GM10248 (cell line): ENCODE measurements around the gene SRM.

Experiments used
- CTCF ChIA-PET: fragments of 300-600 bp; sonication (Branson Sonifier 250); formaldehyde crosslinking; extraction: SDS; loops from one replicate; lab custom pipeline; 2021; ENCODE audit warnings: antibody characterized with exemption; lab: Yijun Ruan, JAX
- POLR2A ChIA-PET: fragments of 350-650 bp; sonication (Branson Sonifier 250); formaldehyde crosslinking; extraction: SDS; loops from one replicate; lab custom pipeline; 2020; ENCODE audit warnings: antibody characterized with exemption; lab: Yijun Ruan, JAX
- DNase-seq: peaks from one replicate; pipeline ENCODE4 v3.0.0; 2012; ENCODE audit errors: extremely low spot score
- CTCF ChIP-seq: IDR thresholded peaks from 2 replicates; pipeline ENCODE4 v1.5.1; 2012; ENCODE audit warnings: mild to moderate bottlenecking, low read depth; ENCODE audit errors: extremely low read depth, missing control alignments, control extremely low read depth

The SRM gene

DNA sequence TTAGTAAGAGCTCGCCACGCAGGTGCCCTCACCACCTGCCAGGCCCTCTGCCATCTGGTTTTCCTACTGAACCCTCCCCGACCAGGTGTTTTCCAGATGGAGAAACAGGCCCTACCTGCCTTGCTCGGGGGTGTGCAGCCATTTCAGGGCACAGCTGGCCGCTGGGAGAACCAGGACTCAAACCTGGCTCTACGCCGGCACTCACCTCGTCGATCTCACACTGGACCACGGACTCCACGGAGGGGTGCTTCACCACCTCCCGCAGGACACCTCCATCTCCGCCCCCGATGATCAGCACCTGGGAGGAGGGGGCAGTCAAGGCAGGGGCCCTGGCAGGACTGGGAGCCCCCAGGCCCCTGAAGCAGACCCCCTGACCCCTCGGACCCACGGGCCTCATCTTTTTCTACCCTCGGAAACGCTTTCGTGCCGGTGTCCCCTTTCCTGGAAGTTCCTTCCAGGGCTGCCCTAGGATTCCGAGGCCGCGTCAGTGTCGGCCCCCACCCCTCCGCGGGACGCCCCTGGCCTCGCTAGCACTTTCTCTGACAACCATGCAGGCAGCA lies 1.1 kb downstream of the SRM start:
- no peak for TF ChIP-seq CTCF
- DNase-seq = no peak
- ChIA-PET CTCF (interaction anchor here (3.5 kb wide), 1 partner anchor 22 kb away, joined by 37 read pairs; no protein-coding TSS in a partner anchor), POLR2A (no interaction called here)

DNA sequence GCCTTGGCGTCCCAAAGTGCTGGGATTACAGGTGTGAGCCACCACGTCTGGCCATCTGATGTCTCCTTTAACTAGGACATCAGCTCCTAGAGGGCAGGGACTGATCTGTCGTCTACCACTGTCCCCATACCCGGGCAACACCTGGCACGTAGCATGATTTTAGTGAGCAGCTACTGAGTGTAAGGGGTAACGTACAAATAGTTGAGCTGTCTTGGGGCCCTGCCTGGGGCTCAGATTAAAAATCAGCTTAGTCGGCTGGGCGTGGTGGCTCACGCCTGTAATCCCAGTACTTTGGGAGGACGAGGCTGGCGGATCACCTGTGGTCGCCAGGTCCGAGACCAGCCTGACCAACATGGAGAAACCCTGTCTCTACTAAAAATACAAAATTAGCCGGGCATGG lies 1.8 kb downstream of the SRM start:
- no peak for TF ChIP-seq CTCF
- DNase-seq = no peak
- CTCF ChIA-PET = interaction anchor here (1.1 to 3.5 kb wide), 2 partner anchors 12 to 21 kb away, joined by 3 to 37 read pairs; no protein-coding TSS in a partner anchor
- POLR2A ChIA-PET = no interaction called here

DNA sequence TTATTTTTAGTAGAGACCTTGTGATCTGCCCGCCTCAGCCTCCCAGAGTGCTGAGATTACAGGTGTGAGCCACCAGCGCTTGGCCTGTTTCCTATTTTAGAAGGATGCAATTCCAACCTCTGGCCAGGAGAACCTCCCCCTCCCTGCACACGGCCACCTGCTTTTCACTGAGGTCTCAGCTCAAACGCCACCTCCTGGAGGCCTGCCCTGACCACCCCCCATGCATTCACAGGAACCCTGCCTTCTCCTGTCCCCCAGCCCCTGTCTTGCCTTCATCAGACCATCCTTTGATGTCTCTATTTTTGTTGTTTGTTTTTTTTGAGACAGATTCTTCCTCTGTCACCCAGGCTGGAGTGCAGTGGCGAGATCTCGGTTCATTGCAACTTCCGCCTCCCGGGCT lies 2.3 kb downstream of the SRM start:
- ChIA-PET CTCF (interaction anchor here (0.6 to 3.5 kb wide), 4 partner anchors 13 to 36 kb away, joined by 3 to 37 read pairs (median 3); no protein-coding TSS in a partner anchor), POLR2A (no interaction called here)
- TF ChIP-seq CTCF = no peak
- no peak for DNase-seq

DNA sequence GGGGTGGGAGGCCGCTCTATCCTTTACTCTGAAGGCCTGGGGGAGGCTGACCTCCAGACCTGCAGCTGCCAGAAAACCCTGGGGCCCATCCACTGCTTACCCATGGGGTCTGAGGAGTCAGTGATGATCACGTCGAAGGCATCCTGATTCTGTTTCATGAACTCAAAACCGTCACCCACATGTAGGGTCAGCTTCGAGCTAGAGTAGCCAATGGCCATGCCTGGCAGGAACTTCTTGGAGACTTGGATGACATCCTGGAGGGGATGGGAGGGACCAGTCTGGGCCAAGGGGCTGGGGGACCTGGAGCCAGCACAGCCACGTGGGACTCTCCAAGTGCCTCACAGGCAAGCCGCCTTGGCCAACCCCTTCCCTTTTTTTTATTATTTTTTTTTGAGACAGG lies 3.3 kb downstream of the SRM start:
- POLR2A ChIA-PET = no interaction called here
- no peak for DNase-seq
- TF ChIP-seq CTCF = no peak
- CTCF ChIA-PET = interaction anchor here (1.1 to 3.5 kb wide), 4 partner anchors 14 to 30 kb away, joined by 3 to 37 read pairs (median 4); no protein-coding TSS in a partner anchor

GRCh38 chr1:11055676-11056075 lies 4.1 kb downstream of the SRM start:
- no peak for TF ChIP-seq CTCF
- ChIA-PET CTCF (interaction anchor here (1.1 to 3.5 kb wide), 3 partner anchors 15 to 31 kb away, joined by 3 to 37 read pairs (median 4); no protein-coding TSS in a partner anchor), POLR2A (no interaction called here)

GRCh38 chr1:11054666-11055065 lies 5.2 kb downstream of the SRM start:
- no peak for DNase-seq
- ChIA-PET CTCF (interaction anchor here (4.0 kb wide), 1 partner anchor 17 kb away, joined by 33 read pairs; no protein-coding TSS in a partner anchor), POLR2A (no interaction called here)
- TF ChIP-seq CTCF = no peak

More at GRCh38 chr1:11055676-11056075, 4.1 kb downstream of the SRM start:
- no peak for DNase-seq
